ENCODE results near the gene RIN2. TPM values are rescaled to one million over a fixed set of nuclear protein-coding genes. Genes with fewer than 3 reads are reported as not detected.

The RIN2 gene
- polyA plus RNA-seq, 1 donor (not counting 4 experiments of a cell fraction or from before 2014, with no cell fraction given) = 40.1 TPM

DNA sequence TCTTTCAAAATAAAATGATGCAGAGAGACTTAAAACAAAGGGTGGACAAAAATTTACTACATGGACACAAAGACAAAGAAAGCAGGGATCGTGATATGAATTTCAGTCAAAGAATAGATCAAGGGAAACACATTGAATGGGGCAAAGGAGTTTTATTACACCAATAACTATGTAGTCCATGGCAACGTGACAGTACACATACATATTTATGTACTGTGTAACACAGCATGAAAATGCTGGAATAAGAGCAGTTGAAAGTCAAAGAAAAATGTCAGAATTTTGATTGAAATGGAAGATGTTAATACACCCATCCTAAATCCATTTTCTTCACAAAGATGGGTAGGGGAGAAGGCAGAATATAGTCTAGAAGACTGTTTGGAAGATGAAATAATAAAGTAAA, 9.4 kb upstream of the RIN2 start:
- Histone ChIP-seq H3K79me2 (ENCODE audit: control insufficient read depth, insufficient read depth, low read length) (no peaks in the 10 kb centered on the region), H3K27ac (ENCODE audit: control insufficient read depth, insufficient read depth, low read length) (no peak overlapping the region), H3K9me3 (ENCODE audit: control insufficient read depth, low read depth, low read length) (no peaks in the 10 kb centered on the region), H3K4me1 (ENCODE audit: control insufficient read depth, extremely low read depth, insufficient read depth, low read length) (no peaks in the 10 kb centered on the region), H3K9ac (ENCODE audit: control insufficient read depth, extremely low read depth, insufficient read depth, low read length) (no peak overlapping the region), H3K27me3 (ENCODE audit: control insufficient read depth, extremely low read depth, insufficient read depth, low read length) (no peaks in the 10 kb centered on the region), H3K4me3 (ENCODE audit: control insufficient read depth in 2 of 3, extremely low read depth in 1 of 3, insufficient read depth in 2 of 3, low read depth in 1 of 3, low read length in 3 of 3) (no peak overlapping the region), H3K4me2 (ENCODE audit: control insufficient read depth, extremely low read depth, insufficient read depth, low read depth, low read length) (no peak overlapping the region), H3K9me1 (ENCODE audit: control insufficient read depth, extremely low read depth, insufficient read depth, low read length) (no peaks in the 10 kb centered on the region), H4K20me1 (ENCODE audit: control insufficient read depth, extremely low read depth, insufficient read depth, low read length) (no peaks in the 10 kb centered on the region), H2AFZ (ENCODE audit: control insufficient read depth, low read length) (no peak overlapping the region), H3K36me3 (ENCODE audit: control insufficient read depth in 2 of 2, extremely low read depth in 1 of 2, insufficient read depth in 2 of 2, low read length in 2 of 2) (no peaks in the 10 kb centered on the region)
- DNase-seq (ENCODE audit: low read depth, low spot score) = no peak
- dilution Hi-C loops (cut with MboI; ENCODE audit: extremely low pct_ligation_motif_present, low sequenced_read_pairs) = no loop called here
- no peak for TF ChIP-seq EZH2 (IDR thresholded peaks at IDR 0.05; ENCODE audit: low read length)
- TF ChIP-seq, protein P1, sequence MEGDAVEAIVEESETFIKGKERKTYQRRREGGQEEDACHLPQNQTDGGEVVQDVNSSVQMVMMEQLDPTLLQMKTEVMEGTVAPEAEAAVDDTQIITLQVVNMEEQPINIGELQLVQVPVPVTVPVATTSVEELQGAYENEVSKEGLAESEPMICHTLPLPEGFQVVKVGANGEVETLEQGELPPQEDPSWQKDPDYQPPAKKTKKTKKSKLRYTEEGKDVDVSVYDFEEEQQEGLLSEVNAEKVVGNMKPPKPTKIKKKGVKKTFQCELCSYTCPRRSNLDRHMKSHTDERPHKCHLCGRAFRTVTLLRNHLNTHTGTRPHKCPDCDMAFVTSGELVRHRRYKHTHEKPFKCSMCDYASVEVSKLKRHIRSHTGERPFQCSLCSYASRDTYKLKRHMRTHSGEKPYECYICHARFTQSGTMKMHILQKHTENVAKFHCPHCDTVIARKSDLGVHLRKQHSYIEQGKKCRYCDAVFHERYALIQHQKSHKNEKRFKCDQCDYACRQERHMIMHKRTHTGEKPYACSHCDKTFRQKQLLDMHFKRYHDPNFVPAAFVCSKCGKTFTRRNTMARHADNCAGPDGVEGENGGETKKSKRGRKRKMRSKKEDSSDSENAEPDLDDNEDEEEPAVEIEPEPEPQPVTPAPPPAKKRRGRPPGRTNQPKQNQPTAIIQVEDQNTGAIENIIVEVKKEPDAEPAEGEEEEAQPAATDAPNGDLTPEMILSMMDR (optimal IDR thresholded peaks at IDR 0.05 in 1 of 3, IDR thresholded peaks at IDR 0.05 in 1 of 3, conservative IDR thresholded peaks at IDR 0.05 in 1 of 3; ENCODE audit: extremely low read depth in 1 of 3, insufficient read depth in 2 of 3, low read length in 3 of 3) = no peak
- no peak for FAIRE-seq

DNA sequence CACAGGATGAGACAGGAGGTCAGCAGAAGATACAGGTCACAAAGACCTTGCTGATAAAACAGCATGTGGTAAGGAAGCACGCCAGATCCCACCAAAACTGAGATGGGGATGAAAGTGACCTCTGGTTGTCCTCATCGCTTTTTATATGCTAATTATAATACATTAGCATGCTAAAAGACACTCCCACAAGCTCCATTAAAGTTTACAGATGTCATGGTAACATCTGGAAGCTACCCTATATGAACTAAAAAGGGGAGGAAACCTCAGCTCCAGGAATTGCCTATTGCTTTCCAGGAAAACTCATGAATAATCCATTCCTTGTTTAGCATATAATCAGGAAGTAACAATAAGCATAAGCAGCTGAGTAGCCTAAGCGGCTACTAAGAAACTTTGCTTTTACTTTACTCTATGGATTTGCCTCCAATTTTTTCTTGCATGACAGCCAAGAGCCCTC, 8.4 kb upstream of the RIN2 start:
- FAIRE-seq = no peak
- H3K9me1 ChIP-seq (ENCODE audit: control insufficient read depth, extremely low read depth, insufficient read depth, low read length) = no peaks in the 10 kb centered on the region
- H3K4me2 ChIP-seq (ENCODE audit: control insufficient read depth, extremely low read depth, insufficient read depth, low read depth, low read length) = no peak overlapping the region
- dilution Hi-C loops (cut with MboI; ENCODE audit: extremely low pct_ligation_motif_present, low sequenced_read_pairs) = no loop called here
- TF ChIP-seq EZH2 (IDR thresholded peaks at IDR 0.05; ENCODE audit: low read length) = no peak
- TF ChIP-seq, protein P1 (optimal IDR thresholded peaks at IDR 0.05 in 1 of 3, IDR thresholded peaks at IDR 0.05 in 1 of 3, conservative IDR thresholded peaks at IDR 0.05 in 1 of 3; ENCODE audit: extremely low read depth in 1 of 3, insufficient read depth in 2 of 3, low read length in 3 of 3) = no peak
- no peaks in the 10 kb centered on the region for H4K20me1 ChIP-seq (ENCODE audit: control insufficient read depth, extremely low read depth, insufficient read depth, low read length)
- no peak overlapping the region for H3K27ac ChIP-seq (ENCODE audit: control insufficient read depth, insufficient read depth, low read length)
- no peak overlapping the region for H3K4me3 ChIP-seq (ENCODE audit: control insufficient read depth in 2 of 3, extremely low read depth in 1 of 3, insufficient read depth in 2 of 3, low read depth in 1 of 3, low read length in 3 of 3)
- H2AFZ ChIP-seq (ENCODE audit: control insufficient read depth, low read length) = no peak overlapping the region
- no peak overlapping the region for H3K9ac ChIP-seq (ENCODE audit: control insufficient read depth, extremely low read depth, insufficient read depth, low read length)
- no peaks in the 10 kb centered on the region for H3K36me3 ChIP-seq (ENCODE audit: control insufficient read depth in 2 of 2, extremely low read depth in 1 of 2, insufficient read depth in 2 of 2, low read length in 2 of 2)
- H3K79me2 ChIP-seq (ENCODE audit: control insufficient read depth, insufficient read depth, low read length) = no peaks in the 10 kb centered on the region
- no peak for DNase-seq (ENCODE audit: low read depth, low spot score)
- no peaks in the 10 kb centered on the region for H3K4me1 ChIP-seq (ENCODE audit: control insufficient read depth, extremely low read depth, insufficient read depth, low read length)
- H3K9me3 ChIP-seq (ENCODE audit: control insufficient read depth, low read depth, low read length) = no peaks in the 10 kb centered on the region
- no peaks in the 10 kb centered on the region for H3K27me3 ChIP-seq (ENCODE audit: control insufficient read depth, extremely low read depth, insufficient read depth, low read length)

All from keratinocyte (primary cell).